ENCODE measurements around the gene ERAP2. TPM values are rescaled to one million over a fixed set of nuclear protein-coding genes. Genes with fewer than 3 reads are reported as not detected.

The ERAP2 gene
- total and polyA plus RNA-seq, 4 donors = 2.9 to 5.7 (median 4.1) TPM

- Histone ChIP-seq H3K36me3 (ENCODE audit: control insufficient read depth, insufficient read depth, low read length) (no peaks in the 10 kb centered on the region), H3K27ac (ENCODE audit: low read depth, low read length) (no peak overlapping the region), H3K4me3 (ENCODE audit: low read depth, low read length) (no peak overlapping the region), H3K9me3 (ENCODE audit: control insufficient read depth, insufficient read depth, low read length) (no peaks in the 10 kb centered on the region), H3K27me3 (ENCODE audit: control insufficient read depth, insufficient read depth, low read length) (no peaks in the 10 kb centered on the region), H3K4me1 (ENCODE audit: control insufficient read depth, insufficient read depth, low read length) (no peaks in the 10 kb centered on the region)
- no peak for DNase-seq (ENCODE audit: low read depth in 4 of 6, low spot score in 6 of 6)
- WGBS (ENCODE audit: insufficient coverage) = 85% methylated on average over 2 of the region's 2 CpGs
Observed at GRCh38 chr5:96859375-96859774, 16.9 kb upstream of the ERAP2 start.

GRCh38 chr5:96861076-96861475 lies 15.2 kb upstream of the ERAP2 start:
- no peak overlapping the region for H3K27ac ChIP-seq (ENCODE audit: low read depth, low read length)
- no peak overlapping the region for H3K4me3 ChIP-seq (ENCODE audit: low read depth, low read length)
- H3K9me3 ChIP-seq (ENCODE audit: control insufficient read depth, insufficient read depth, low read length) = no peaks in the 10 kb centered on the region
- H3K27me3 ChIP-seq (ENCODE audit: control insufficient read depth, insufficient read depth, low read length) = no peaks in the 10 kb centered on the region
- H3K4me1 ChIP-seq (ENCODE audit: control insufficient read depth, insufficient read depth, low read length) = no peaks in the 10 kb centered on the region
- WGBS (ENCODE audit: insufficient coverage) = 70% methylated on average over 1 of the region's 2 CpGs
- DNase-seq (ENCODE audit: low read depth in 4 of 6, low spot score in 6 of 6) = peak in 1 of 6 donors; percentile 59
- H3K36me3 ChIP-seq (ENCODE audit: control insufficient read depth, insufficient read depth, low read length) = no peaks in the 10 kb centered on the region

- Histone ChIP-seq H3K4me3 (ENCODE audit: low read depth, low read length) (no peak overlapping the region), H3K4me1 (ENCODE audit: control insufficient read depth, insufficient read depth, low read length) (no peaks in the 10 kb centered on the region), H3K27me3 (ENCODE audit: control insufficient read depth, insufficient read depth, low read length) (no peaks in the 10 kb centered on the region), H3K27ac (ENCODE audit: low read depth, low read length) (no peak overlapping the region), H3K36me3 (ENCODE audit: control insufficient read depth, insufficient read depth, low read length) (no peaks in the 10 kb centered on the region), H3K9me3 (ENCODE audit: control insufficient read depth, insufficient read depth, low read length) (no peaks in the 10 kb centered on the region)
- 93% methylated on average over 2 of the region's 2 CpGs for WGBS (ENCODE audit: insufficient coverage)
- DNase-seq (ENCODE audit: low read depth in 4 of 6, low spot score in 6 of 6) = no peak
Observed at GRCh38 chr5:96863114-96863513, 13.2 kb upstream of the ERAP2 start.

GRCh38 chr5:96863949-96864584 lies 12.2 kb upstream of the ERAP2 start:
- DNase-seq (ENCODE audit: low read depth in 4 of 6, low spot score in 6 of 6) = peak in 1 of 6 donors; percentile 18
- Histone ChIP-seq H3K4me1 (ENCODE audit: control insufficient read depth, insufficient read depth, low read length) (no peaks in the 10 kb centered on the region), H3K27me3 (ENCODE audit: control insufficient read depth, insufficient read depth, low read length) (no peaks in the 10 kb centered on the region), H3K27ac (ENCODE audit: low read depth, low read length) (no peak overlapping the region), H3K36me3 (ENCODE audit: control insufficient read depth, insufficient read depth, low read length) (no peaks in the 10 kb centered on the region), H3K4me3 (ENCODE audit: low read depth, low read length) (no peak overlapping the region), H3K9me3 (ENCODE audit: control insufficient read depth, insufficient read depth, low read length) (no peaks in the 10 kb centered on the region)
- WGBS (ENCODE audit: insufficient coverage) = no CpG with 5 or more reads among the region's 3 CpGs

- H3K36me3 ChIP-seq (ENCODE audit: control insufficient read depth, insufficient read depth, low read length) = no peaks in the 10 kb centered on the region
- no peaks in the 10 kb centered on the region for H3K4me1 ChIP-seq (ENCODE audit: control insufficient read depth, insufficient read depth, low read length)
- no peaks in the 10 kb centered on the region for H3K9me3 ChIP-seq (ENCODE audit: control insufficient read depth, insufficient read depth, low read length)
- WGBS (ENCODE audit: insufficient coverage) = no CpG with 5 or more reads among the region's 1 CpG
- DNase-seq (ENCODE audit: low read depth in 4 of 6, low spot score in 6 of 6) = no peak
- H3K27me3 ChIP-seq (ENCODE audit: control insufficient read depth, insufficient read depth, low read length) = no peaks in the 10 kb centered on the region
- no peak overlapping the region for H3K27ac ChIP-seq (ENCODE audit: low read depth, low read length)
- H3K4me3 ChIP-seq (ENCODE audit: low read depth, low read length) = no peak overlapping the region
Observed at GRCh38 chr5:96864922-96865530, 11.3 kb upstream of the ERAP2 start.

GRCh38 chr5:96868603-96869371 lies 7.5 kb upstream of the ERAP2 start:
- no peaks in the 10 kb centered on the region for H3K9me3 ChIP-seq (ENCODE audit: control insufficient read depth, insufficient read depth, low read length)
- no peak overlapping the region for H3K27ac ChIP-seq (ENCODE audit: low read depth, low read length)
- no peaks in the 10 kb centered on the region for H3K27me3 ChIP-seq (ENCODE audit: control insufficient read depth, insufficient read depth, low read length)
- no peaks in the 10 kb centered on the region for H3K36me3 ChIP-seq (ENCODE audit: control insufficient read depth, insufficient read depth, low read length)
- WGBS (ENCODE audit: insufficient coverage) = 20% methylated on average over 1 of the region's 6 CpGs
- no peaks in the 10 kb centered on the region for H3K4me1 ChIP-seq (ENCODE audit: control insufficient read depth, insufficient read depth, low read length)
- no peak overlapping the region for H3K4me3 ChIP-seq (ENCODE audit: low read depth, low read length)
- peak in 3 of 6 donors; percentile 25 to 83 (median 65) for DNase-seq (ENCODE audit: low read depth in 4 of 6, low spot score in 6 of 6)

GRCh38 chr5:96869372-96869641 lies 7.0 kb upstream of the ERAP2 start:
- no peak for DNase-seq (ENCODE audit: low read depth in 4 of 6, low spot score in 6 of 6)
- Histone ChIP-seq H3K27me3 (ENCODE audit: control insufficient read depth, insufficient read depth, low read length) (no peaks in the 10 kb centered on the region), H3K9me3 (ENCODE audit: control insufficient read depth, insufficient read depth, low read length) (no peaks in the 10 kb centered on the region), H3K4me3 (ENCODE audit: low read depth, low read length) (no peak overlapping the region), H3K4me1 (ENCODE audit: control insufficient read depth, insufficient read depth, low read length) (no peaks in the 10 kb centered on the region), H3K27ac (ENCODE audit: low read depth, low read length) (no peak overlapping the region), H3K36me3 (ENCODE audit: control insufficient read depth, insufficient read depth, low read length) (no peaks in the 10 kb centered on the region)

- DNase-seq (ENCODE audit: low read depth in 4 of 6, low spot score in 6 of 6) = no peak
- Histone ChIP-seq H3K36me3 (ENCODE audit: control insufficient read depth, insufficient read depth, low read length) (no peaks in the 10 kb centered on the region), H3K4me3 (ENCODE audit: low read depth, low read length) (no peak overlapping the region), H3K4me1 (ENCODE audit: control insufficient read depth, insufficient read depth, low read length) (no peaks in the 10 kb centered on the region), H3K9me3 (ENCODE audit: control insufficient read depth, insufficient read depth, low read length) (no peaks in the 10 kb centered on the region), H3K27ac (ENCODE audit: low read depth, low read length) (no peak overlapping the region), H3K27me3 (ENCODE audit: control insufficient read depth, insufficient read depth, low read length) (no peaks in the 10 kb centered on the region)
- 69% methylated on average over 3 of the region's 4 CpGs for WGBS (ENCODE audit: insufficient coverage)
Observed at GRCh38 chr5:96870094-96871026, 5.9 kb upstream of the ERAP2 start.

- Histone ChIP-seq H3K27ac (ENCODE audit: low read depth, low read length) (no peak overlapping the region), H3K4me1 (ENCODE audit: control insufficient read depth, insufficient read depth, low read length) (no peaks in the 10 kb centered on the region), H3K9me3 (ENCODE audit: control insufficient read depth, insufficient read depth, low read length) (no peaks in the 10 kb centered on the region), H3K27me3 (ENCODE audit: control insufficient read depth, insufficient read depth, low read length) (no peaks in the 10 kb centered on the region), H3K4me3 (ENCODE audit: low read depth, low read length) (no peak overlapping the region), H3K36me3 (ENCODE audit: control insufficient read depth, insufficient read depth, low read length) (no peaks in the 10 kb centered on the region)
- WGBS (ENCODE audit: insufficient coverage) = 29% methylated on average over 2 of the region's 2 CpGs
- peak in 2 of 6 donors; percentile 28 to 51 for DNase-seq (ENCODE audit: low read depth in 4 of 6, low spot score in 6 of 6)
Observed at GRCh38 chr5:96871027-96871399, 5.3 kb upstream of the ERAP2 start.
